Glomerular endothelial cell (primary cell): ENCODE data around the gene ZNF814. TPM values are rescaled to one million over a fixed set of nuclear protein-coding genes. Genes with fewer than 3 reads are reported as not detected.
"Not testable (repeated sequence)": the region's sequence is repeated elsewhere in the genome, so short reads cannot be mapped to it uniquely, and the experiment has no call there.

Source experiments
- DNase-seq: peaks from one replicate; pipeline ENCODE4 v3.0.0-alpha.2; 2011; ENCODE audit warnings: low read depth, low spot score; ENCODE audit errors: extremely low read depth
- total RNA-seq: library from RNA; depleted of rRNA; stranded (reverse); fragments of >200 nt; gene quantifications from 2 replicates; pipeline ENCODE4 v1.2.3, GENCODE V29; 2015

ZNF814 gene
- total RNA-seq, 1 donor from 2014 or later: 11.7 TPM

- DNase-seq: no peak
Measured at GRCh38 chr19:57819475-57820148, 69.2 kb downstream of the ZNF814 start.

- no peak for DNase-seq
Measured at GRCh38 chr19:57818378-57818777, 70.5 kb downstream of the ZNF814 start.

- DNase-seq: no peak
Measured at GRCh38 chr19:57817976-57818375, 70.9 kb downstream of the ZNF814 start.

- DNase-seq: no peak
Measured at GRCh38 chr19:57816652-57817051, 72.2 kb downstream of the ZNF814 start.

- no peak for DNase-seq
Measured at GRCh38 chr19:57815247-57816075, 73.4 kb downstream of the ZNF814 start.

GRCh38 chr19:57814505-57815246 is 74.2 kb downstream of the ZNF814 start, which contains the start of gene ZNF552:
Gene ZNF552, minus strand, starts transcription at chr19:57814913. Its CDS starts 170 bp downstream, at chr19:57814743.
- DNase-seq: peak; percentile 80

- DNase-seq: no peak
Measured at GRCh38 chr19:57813919-57814504, 74.8 kb downstream of the ZNF814 start.

- DNase-seq: not testable (repeated sequence)
Measured at GRCh38 chr19:57812975-57813820, 75.6 kb downstream of the ZNF814 start.

- no peak for DNase-seq
Measured at GRCh38 chr19:57812226-57812625, 76.6 kb downstream of the ZNF814 start.

GRCh38 chr19:57810410-57811295 is 78.2 kb downstream of the ZNF814 start:
- not testable (repeated sequence) for DNase-seq

GRCh38 chr19:57807541-57807940 is 81.3 kb downstream of the ZNF814 start:
- no peak for DNase-seq

- no peak for DNase-seq
Measured at GRCh38 chr19:57803594-57804325, 85.1 kb downstream of the ZNF814 start.

- DNase-seq: no peak
Measured at GRCh38 chr19:57803265-57803593, 85.6 kb downstream of the ZNF814 start.

- DNase-seq: no peak
Measured at GRCh38 chr19:57802269-57802668, 86.6 kb downstream of the ZNF814 start.

- no peak for DNase-seq
Measured at GRCh38 chr19:57800696-57801095, 88.1 kb downstream of the ZNF814 start.
